NCI-H2227 (cell line): ENCODE measurements around the gene XCL2.
"Not testable (repeated sequence)": the region's sequence is repeated elsewhere in the genome, so short reads cannot be mapped to it uniquely, and the experiment has no call there.

Experiments used
- DNase-seq: peaks from one replicate; lab custom pipeline; 2025; ENCODE audit not compliant: unreplicated experiment; lab: John Stamatoyannopoulos, UW

Gene XCL2

DNA sequence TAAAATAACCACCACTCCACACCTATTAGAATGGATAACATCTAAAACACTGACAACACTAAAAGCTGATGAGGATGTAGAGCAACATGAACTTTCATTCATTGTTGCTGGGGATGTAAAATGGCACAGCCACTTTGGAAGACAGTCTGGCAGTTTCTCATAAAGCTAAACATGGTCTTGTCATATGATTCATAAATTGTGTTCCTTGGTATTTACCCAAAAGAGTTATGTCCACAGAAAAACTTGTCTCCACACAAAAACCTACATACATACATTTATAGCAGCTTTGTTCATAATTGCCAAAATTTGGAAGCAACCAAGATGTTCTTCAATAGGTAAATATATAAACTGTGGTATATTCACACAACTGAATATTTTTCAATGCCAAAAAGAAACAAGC is 16.6 kb upstream of the XCL2 start:
- DNase-seq, result no peak

- no peak for DNase-seq
These were observed 12.8 kb upstream of the XCL2 start for GRCh38 chr1:168556647-168557046.

DNA sequence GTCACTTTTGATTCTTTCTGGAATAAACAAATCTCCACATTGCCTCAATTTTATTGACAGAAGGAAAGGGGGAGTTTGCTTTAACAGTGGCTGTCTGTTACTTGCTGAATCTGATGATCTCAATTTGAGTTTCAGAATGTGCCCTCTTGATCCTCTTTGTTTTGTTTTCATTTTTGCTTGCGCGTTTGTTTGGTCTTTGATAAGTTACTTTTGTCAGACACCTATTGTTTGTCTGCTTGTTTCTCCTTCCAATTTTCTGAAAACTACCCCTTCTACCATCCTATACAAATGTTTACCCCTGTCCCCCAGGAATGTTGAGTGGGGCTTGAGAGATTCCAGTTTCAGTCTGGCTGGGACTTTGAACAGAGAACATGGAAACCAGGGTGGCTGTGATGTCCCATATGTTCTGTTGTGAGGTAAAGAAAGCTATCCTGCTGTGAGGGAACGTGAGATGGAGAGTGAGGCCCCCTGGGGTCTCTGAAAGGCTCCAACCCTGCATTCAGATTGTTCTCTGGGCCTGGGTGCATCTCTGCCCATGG is 11.8 kb upstream of the XCL2 start:
- no peak for DNase-seq

GRCh38 chr1:168554603-168555483 is 11.0 kb upstream of the XCL2 start:
- DNase-seq, result no peak

DNA sequence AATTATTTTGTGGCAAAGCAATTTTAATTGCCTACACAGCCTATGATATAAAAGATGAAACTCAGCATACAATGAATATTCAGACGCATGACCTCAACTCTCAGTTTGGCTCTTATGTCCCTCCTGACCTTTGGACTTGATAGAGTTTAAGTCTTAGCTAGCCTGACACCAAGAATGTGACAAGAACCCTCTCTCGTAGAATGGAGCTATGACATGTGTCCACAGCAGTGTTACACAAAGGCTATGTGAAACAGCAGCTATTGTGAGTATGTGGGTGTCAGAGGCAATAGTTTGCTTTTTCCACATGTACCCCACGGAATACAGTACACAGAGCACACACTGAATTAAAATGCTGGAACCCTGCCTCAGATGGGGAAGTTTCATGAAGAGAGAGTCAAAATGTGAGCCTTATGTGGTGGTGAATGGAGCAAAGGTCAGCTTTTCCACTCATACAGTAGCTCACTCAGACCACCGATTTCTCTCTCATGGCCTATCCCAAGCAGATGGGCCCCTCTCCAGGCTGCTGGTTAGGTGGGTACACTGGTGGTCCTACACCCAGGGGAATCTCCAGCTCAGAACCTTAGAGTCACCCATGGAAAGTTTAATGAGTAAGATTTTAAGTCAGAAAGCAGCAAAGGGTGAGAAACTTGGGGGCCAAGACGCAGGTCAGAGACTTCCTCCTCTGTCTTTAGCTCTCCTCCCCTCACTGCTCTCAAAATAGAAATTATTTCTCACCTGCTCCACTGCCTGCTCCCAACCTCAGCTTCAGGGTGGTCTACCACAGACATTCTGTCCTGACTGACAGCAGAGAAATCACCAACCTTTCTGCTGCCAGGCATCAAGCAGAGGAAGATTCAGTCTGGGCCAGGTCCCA is 10.1 kb upstream of the XCL2 start:
- DNase-seq, result no peak

GRCh38 chr1:168552961-168553360 is 9.2 kb upstream of the XCL2 start:
- no peak for DNase-seq

GRCh38 chr1:168551688-168552087 is 7.9 kb upstream of the XCL2 start:
- no peak for DNase-seq

DNA sequence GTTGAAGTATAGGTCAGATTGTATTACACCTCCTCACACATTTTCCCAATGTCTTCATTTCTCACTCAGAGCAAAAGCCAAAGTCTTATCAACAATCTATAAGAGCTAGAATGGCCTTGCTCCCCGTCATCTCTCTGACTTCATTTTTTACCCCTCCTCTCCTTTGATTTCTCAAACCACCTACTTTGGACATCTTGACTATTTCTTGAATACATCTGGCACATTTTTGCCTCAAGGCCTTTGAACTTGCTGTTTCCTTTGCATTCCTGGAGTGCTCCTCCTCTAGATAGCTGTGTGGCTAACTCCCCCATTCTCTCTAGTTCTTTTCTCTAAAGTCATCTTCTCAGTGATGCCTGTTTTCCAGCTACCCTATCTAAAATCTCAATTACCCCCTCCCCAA is 7.2 kb upstream of the XCL2 start:
- DNase-seq, result no peak

- DNase-seq, result not testable (repeated sequence)
These were observed 2.7 kb upstream of the XCL2 start for GRCh38 chr1:168546553-168546895.

DNA sequence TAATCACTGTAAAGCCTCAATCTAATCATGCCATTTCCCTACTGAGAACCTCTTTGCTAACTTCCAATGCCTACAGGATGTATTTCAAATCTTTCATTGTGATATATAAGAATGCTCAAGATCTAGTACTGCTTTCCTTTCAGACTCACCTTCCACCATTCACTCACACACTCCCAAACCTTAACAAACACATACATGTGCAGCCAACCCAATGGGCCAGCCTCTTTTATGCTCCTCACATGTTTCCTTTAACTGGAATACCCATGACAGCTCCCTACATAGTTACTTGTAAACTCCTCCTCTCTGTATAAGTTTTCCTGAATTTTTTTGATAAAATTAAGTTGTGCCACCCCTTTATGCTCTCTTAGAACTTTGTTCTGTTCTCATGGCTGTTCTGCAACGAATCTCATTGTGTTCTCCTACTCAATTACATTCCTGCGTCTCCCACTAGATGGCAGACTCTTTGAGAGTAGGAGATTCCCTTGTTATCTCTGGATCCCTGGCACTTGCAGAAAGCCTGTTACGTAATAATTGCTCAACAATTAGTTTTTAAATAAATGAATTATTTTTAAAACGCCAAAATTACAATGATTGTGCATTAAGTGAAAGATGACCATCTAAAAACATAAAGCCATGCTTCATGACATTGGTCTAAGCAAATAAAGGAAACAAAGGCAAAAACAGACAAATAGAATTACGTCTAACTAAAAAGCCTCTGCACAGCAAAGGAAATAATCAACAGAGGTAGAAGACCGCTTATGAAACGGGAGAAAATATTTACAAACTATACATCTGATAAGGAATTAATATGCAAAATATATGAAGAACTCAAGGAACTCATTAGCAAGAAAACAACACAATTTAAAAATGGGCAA is 2.1 kb upstream of the XCL2 start:
- peak; percentile 2 for DNase-seq

DNA sequence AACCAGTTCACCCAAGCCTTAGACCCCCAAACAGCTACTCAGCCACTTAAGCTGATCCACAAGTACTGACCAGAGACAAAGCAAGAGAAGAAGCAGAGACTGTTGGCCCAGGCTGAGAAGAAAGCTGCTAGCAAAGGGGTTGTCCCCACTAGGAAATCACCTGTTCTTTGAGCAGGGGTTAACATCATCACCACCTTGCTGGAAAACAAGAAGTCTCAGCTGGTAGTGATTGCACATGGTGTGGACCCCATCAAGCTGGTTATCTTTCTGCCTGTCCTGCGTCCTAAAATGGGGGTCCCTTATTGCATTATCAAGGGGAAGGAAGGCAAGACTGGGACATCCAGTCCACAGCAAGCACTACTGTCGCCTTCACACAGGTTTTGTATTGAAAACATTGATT is 819 bp downstream of the XCL2 start:
- not testable (repeated sequence) for DNase-seq

GRCh38 chr1:168540798-168541197 is 3.0 kb downstream of the XCL2 start:
- DNase-seq, result not testable (repeated sequence)

DNA sequence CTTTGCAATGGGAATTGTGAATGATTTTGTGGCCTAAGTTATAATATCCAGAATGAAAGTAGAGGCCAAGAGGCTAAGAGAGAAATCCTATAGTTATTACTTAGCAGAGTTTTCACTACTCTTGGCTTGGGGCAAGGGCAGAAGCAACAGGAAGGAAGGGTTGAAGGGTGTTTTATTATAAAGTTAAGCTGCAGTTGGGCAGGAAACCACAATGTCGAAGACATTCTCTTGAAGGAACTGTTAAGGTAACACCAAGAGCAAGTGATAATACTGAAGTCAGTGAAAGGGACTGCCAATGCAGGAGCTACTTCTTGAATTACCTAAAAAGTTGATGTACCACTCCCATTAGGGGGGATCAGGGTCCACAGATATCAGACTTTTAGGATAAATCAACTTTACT is 8.3 kb downstream of the XCL2 start:
- DNase-seq, result no peak

GRCh38 chr1:168531615-168532345 is 12.0 kb downstream of the XCL2 start:
- no peak for DNase-seq

- DNase-seq, result no peak
These were observed 14.3 kb downstream of the XCL2 start for GRCh38 chr1:168529518-168529917.

GRCh38 chr1:168521401-168522000 is 22.3 kb downstream of the XCL2 start:
- DNase-seq, result no peak

- no peak for DNase-seq
These were observed 23.0 kb downstream of the XCL2 start for GRCh38 chr1:168520832-168521231.

DNA sequence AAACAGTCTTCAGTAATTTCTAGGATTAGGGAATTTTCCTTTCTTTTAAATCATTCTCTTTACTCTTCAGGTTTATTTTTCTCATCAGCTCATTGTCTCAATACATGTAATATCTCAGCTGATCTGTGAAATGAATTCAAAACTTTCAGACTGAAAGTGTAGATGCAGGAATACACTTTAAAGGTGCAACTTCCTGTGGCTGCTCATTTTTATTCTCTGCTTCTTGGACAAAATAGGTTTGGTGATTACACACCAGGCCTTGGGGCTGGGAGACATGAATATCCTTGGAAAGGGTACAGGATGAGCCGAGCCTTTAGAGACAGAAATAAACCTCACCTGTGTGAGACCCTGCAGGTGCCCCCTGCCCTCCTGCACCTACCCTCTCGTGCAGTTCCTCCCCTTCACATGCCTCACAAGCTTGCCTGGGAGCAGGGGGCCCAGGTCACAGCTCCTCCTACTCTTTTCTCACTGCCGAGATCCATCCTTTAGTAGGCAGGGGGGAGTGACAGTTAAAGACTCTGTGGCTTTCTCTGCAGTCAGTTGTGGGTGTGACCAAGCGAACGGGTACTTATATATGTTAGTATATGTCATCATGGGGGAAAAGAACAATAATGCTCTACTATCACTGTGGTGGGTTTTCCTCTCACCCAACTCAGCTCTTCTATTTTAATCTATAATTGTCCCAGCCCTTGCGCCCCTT is 23.6 kb downstream of the XCL2 start:
- peak; percentile 11 for DNase-seq

DNA sequence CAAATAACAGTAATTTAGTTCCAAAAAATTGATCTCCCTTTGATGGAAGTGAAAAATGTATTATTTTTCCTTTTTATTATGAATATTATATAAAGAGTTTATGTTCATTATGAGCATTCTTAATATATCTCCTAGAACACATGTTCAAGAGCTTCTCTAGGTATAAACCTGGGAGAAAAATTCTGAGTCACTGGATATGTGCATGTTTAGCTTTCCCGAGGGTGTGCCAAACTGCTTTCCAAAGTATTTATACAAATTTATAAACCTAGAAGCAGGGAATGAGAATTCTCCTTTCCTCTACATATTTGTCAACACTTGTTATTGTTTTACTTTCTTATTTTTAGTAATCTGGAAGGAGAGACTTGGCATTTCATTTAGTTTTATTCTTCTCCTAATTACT is 25.0 kb downstream of the XCL2 start:
- no peak for DNase-seq
